ENCODE results near the gene TRAF4.
"Not testable (repeated sequence)": the region's sequence is repeated elsewhere in the genome, so short reads cannot be mapped to it uniquely, and the experiment has no call there.

Gene TRAF4

DNA sequence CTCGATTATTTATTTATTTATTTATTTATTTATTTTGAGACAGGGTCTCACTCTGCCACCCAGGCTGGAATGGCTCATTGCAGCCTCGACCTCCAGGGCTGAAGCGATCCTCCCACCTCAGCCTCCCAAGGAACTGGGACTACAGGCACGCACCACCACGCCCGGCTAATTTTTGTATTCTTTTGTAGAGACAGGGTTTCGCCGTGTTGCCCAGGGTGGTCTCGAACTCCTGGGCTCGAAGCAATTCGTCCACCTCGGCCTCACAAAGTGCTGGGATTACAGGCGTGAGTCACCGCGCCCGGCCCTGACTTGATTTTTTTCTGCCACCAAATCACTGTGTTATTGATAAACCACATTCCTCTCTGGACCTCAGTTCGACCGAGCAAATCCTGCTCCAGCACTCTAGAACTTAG lies 24.8 kb upstream of the TRAF4 start:
- FAIRE-seq = no peak
- no peak for TF ChIP-seq POLR2A (IDR thresholded peaks at IDR 0.05; ENCODE audit: low read depth, low read length)
- no peak for DNase-seq (ENCODE audit: insufficient read length, low spot score)

DNA sequence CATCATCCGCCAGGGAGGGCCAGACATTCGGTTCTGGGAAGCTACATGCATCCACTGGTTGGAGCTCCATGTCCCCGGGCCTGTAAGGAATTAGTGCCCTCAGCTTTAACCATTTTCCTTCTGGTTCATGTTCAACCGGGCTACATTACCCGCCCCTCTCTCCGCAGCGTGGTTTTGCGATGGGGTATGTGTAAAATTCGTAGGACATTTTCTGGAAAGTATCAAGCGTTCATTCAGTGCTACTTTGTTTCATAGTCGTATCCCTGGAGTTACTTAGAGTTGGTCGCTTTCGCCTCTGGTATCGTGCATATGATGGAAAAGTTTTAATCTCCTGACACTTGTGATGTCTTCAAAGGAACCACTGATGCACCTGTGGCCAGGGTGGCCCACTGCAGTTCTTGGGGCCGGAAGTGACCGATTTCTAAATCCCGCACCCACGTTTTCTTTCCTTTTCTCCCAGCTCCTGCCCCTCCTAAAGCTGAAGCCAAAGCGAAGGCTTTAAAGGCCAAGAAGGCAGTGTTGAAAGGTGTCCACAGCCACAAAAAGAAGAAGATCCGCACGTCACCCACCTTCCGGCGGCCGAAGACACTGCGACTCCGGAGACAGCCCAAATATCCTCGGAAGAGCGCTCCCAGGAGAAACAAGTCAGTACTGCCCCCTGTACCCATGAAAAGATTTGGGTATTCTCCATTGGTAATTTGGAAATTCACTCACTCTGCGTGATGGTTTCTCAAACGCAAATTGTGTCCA lies 23.4 kb upstream of the TRAF4 start:
- FAIRE-seq (no peak), DNase-seq (ENCODE audit: insufficient read length, low spot score) (no peak)
- no peak for TF ChIP-seq POLR2A (IDR thresholded peaks at IDR 0.05; ENCODE audit: low read depth, low read length)

DNA sequence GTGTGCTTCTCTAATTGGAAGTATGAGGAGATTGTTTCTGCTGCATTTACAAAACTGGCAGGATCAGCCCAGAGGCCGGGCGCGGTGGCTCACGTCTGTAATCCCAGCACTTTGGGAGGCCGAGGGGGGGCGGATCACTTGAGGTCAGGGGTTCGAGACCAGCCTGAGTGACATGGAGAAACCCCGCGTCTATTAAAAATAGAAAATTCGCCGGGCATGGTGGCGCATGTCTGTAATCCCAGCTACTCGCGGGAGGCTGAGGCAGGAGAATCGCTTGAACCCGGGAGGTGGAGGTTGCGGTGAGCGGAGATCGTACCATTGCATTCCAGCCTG lies 22.8 kb upstream of the TRAF4 start:
- FAIRE-seq; DNase-seq (ENCODE audit: insufficient read length, low spot score): not testable (repeated sequence)

DNA sequence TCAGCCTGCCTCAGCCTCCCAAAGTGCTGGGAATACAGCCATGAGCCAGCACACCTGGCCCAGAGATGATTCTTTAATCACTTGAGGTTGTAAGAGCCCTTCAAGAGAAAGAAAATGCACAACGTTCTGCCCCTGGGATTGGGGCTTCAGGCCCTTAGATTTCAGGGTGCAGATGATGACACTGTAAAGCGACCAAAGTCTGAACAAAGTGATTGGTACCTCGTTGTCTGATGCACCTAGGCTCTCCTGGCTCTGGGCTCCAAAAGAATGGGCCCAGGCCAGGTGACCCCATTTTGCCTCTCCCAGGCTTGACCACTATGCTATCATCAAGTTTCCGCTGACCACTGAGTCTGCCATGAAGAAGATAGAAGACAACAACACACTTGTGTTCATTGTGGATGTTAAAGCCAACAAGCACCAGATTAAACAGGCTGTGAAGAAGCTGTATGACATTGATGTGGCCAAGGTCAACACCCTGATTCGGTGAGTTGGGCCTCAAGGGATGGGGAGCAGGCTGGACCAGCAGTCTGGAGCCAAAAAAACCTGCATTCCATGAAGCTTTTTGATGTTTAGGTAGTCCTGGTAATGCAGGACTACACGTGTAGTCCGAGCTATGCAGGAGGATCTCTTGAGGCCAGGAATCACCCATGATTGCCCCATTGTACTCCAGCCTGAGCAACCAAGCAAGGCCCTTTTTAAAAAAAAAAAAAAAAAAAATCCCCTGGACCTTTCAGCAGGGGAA lies 21.2 kb upstream of the TRAF4 start:
- FAIRE-seq = no peak
- TF ChIP-seq POLR2A (IDR thresholded peaks at IDR 0.05; ENCODE audit: low read depth, low read length) = no peak
- DNase-seq (ENCODE audit: insufficient read length, low spot score) = no peak

DNA sequence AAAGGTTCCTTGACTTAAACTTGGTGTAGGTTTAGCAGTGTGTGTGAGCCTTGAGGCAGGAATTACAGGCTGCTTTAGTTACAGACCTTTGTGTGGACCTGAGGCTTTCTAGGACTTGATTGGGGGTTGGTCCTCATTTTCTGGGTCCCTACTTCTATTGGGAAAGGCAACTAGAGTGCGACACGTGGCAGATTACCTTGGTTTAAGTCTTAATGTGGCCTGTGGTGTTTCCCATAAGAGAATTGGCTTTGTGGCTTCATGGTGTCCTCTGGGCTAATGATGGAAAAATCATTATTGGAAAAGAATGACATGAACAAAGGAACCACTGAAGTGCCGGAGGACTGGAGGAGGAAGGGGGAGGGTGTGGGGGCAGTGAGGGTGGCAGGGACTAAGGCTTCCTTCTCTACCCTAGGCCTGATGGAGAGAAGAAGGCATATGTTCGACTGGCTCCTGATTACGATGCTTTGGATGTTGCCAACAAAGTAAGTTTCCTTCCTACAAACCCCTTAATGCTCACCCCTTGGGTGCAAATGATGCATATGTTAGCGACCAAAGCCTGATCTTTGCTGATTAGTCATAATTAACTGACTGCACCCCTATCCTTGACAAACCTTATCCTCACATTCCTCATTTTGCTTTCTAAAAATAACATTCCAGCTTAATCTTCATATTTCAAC lies 20.5 kb upstream of the TRAF4 start:
- no peak for FAIRE-seq
- TF ChIP-seq POLR2A (IDR thresholded peaks at IDR 0.05; ENCODE audit: low read depth, low read length) = no peak

DNA sequence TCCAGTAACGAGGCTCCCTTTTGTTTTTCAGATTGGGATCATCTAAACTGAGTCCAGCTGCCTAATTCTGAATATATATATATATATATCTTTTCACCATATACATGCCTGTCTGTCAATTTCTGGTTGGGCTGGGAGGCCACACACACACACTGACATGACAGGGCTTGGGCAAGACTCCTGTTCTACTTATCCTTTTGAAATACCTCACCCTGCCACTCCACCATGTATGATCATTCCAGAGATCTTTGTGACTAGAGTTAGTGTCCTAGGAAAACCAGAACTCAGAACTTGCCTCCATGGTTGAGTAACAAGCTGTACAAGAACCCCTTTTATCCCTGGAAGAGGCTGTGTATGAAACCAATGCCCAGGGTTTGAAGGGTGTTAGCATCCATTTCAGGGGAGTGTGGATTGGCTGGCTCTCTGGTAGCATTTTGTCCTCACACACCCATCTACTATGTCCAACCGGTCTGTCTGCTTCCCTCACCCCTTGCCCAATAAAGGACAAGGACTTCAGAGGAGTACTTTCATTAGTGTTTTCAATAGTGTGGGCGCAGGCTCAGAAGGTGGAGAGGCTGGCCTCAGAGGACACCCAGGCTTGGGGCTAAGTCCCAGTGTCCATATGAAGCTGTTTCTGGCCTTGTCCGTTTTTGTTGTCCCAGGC lies 19.8 kb upstream of the TRAF4 start:
- FAIRE-seq; DNase-seq (ENCODE audit: insufficient read length, low spot score): not testable (repeated sequence)

More for the DNA sequence above, 20.5 kb upstream of the TRAF4 start:
- no peak for DNase-seq (ENCODE audit: insufficient read length, low spot score)

DNA sequence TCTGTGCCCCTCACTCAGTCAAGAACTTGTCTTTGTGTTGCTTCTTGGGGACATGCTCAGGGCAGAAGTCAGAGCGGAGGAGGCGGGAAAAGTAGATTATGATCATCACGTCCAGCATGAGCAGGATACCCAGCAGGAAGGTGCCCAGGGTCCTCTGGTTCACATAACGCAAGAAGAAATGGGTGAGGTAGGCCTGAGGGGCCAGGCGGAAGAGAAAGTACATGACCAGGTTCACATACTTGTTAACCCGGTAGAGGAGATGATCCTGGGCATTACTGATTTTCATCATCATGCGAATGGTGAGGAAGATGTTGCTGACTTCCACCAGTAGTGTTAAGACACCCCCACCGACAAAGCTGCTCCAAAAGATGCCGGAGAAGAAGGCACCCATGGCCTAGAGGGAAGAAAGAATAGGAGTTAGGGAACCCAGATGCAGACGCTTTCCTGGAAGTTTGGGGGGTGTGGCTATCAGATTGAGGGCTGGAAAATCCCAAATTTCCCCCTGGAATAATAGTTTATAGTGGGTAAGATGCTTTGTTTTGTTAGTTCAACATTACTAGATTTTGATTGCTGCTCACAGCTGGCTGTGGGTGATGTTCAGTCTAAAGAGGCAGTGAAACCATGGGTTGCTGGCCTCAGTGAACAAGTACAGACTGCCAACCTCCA lies 19.2 kb upstream of the TRAF4 start:
- no peak for FAIRE-seq
- no peak for TF ChIP-seq POLR2A (IDR thresholded peaks at IDR 0.05; ENCODE audit: low read depth, low read length)
- DNase-seq (ENCODE audit: insufficient read length, low spot score) = no peak

DNA sequence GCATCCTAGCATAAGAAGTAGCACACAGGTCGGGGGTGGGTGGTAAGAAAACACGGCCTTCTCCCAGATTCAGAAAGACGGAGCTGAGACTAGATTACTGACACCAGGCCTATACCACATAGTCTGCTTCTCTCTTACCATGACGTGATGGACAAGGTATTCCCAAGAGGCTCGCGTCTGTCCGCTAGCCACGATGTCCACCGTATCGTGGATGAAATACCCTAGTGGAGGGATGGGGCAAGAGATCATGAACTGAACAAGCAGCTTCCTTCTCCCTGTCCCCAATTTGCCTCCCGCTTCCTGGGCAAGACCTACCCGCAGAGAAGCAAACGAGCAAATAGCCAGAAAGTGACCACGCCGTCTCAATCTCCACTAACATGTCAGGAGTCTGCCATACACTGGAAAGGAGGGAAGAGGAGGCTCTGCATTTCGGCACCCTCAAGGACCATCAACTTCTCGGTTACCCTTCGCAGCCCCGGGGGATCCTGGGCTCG lies 18.6 kb upstream of the TRAF4 start:
- no peak for DNase-seq (ENCODE audit: insufficient read length, low spot score)
- TF ChIP-seq POLR2A (IDR thresholded peaks at IDR 0.05; ENCODE audit: low read depth, low read length) = no peak; the same call in 1 of the 2 replicates
- FAIRE-seq = no peak

DNA sequence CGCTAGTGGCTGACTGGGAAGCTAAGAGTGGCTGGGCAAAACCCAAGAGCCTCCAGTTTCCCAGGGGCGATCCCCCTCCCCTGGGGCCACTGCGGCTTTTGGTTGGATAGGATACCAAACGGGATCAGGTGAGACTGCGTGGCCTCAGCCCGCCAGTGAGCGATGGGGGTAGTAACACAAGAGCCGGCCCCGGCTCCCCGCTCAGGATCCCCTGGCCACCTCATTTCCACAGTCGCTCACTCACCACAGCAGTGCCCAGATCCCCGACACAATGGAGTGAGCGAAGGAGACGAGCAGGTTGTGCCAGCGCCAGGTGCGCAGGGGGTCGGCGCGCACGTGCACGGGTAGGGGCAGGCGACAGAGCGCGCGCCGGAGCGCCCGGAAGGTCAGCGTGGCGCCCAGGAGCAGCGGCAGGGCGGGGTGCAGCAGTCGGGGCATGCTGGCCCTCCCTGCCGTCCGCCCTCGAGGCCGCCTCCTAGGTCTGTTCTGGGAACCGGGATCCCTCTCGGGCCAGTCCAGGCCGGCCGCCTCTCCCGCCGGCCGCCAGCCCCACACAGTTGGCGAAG lies 18.1 kb upstream of the TRAF4 start:
- DNase-seq (ENCODE audit: insufficient read length, low spot score) (peak; percentile 83), FAIRE-seq (no peak)
- peak; percentile 78 for TF ChIP-seq POLR2A (IDR thresholded peaks at IDR 0.05; ENCODE audit: low read depth, low read length)

DNA sequence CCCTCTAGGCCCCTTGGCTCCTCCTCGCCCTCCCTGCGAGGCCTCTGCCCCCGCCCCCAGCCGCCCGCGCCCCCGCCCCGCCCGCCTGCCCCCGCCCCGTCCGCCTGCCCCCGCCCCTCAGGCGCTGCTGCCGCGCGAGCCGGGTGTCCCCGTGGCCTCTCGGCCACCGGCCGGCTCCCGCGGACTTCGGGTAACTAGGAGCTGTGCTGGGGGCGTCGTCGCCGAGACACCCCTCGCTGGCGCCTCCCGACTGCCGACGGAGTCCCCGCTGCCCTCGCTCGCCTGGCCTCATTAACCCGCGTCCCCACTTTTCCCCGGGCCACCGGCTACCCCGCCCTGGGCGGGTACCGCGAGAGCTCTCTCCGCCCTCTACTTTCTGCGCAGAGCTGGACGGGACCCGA lies 17.6 kb upstream of the TRAF4 start, which contains the start of gene TLCD1:
Gene TLCD1 (minus strand): TSS at position 8 of the 401 bp plus-strand sequence. CDS start 136 bp downstream, outside the sequence.
- FAIRE-seq (no peak), DNase-seq (ENCODE audit: insufficient read length, low spot score) (peak; percentile 73)
- TF ChIP-seq POLR2A (IDR thresholded peaks at IDR 0.05; ENCODE audit: low read depth, low read length) = no peak

DNA sequence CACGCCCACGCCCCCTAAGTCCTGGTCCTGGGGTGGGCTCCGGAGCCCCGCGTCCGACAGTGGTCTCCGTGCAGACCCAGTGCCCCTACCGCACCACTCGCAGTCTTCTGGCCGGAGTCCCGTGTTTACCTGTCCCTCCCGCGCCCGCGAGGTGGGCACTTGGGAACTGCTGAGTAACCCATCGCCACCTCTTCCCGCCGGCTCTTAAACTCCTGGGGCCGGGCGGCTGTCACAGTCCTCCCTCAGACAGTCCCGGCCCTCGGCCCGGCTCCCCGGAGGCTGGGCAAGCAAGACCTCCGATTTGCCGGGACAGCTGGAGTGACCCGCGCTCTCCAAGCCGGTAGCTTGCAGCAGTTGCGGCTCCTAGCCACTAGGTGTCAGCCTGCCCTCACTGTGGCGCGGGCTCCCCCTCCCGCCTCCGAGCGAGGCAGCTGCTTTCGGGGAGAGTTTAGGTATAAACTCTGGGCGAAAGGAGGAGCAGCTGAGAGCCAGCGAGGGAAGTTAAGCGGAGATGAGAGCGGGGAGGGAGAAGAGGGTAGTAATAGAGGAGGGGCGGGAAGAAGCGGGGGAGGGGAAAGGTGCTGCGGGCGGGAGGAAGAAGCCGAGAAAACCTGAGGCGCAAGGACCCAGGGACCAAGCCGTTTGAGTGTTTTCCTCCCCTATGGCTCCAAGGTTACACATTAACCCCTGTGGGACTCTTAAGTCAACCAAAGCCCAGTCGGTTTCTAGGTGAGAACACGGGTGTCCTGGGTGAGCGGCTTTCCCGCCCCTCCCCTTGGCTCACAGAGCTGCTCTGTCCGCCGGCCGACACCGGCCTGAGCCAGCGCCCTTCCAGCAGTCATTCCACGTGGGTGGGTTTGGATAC lies 17.0 kb upstream of the TRAF4 start:
- DNase-seq (ENCODE audit: insufficient read length, low spot score) = peak; percentile 95
- no peak for FAIRE-seq
- TF ChIP-seq POLR2A (IDR thresholded peaks at IDR 0.05; ENCODE audit: low read depth, low read length) = no peak; the same call in 1 of the 2 replicates
